ENCODE results near the gene LINC00305.

The LINC00305 gene

DNA sequence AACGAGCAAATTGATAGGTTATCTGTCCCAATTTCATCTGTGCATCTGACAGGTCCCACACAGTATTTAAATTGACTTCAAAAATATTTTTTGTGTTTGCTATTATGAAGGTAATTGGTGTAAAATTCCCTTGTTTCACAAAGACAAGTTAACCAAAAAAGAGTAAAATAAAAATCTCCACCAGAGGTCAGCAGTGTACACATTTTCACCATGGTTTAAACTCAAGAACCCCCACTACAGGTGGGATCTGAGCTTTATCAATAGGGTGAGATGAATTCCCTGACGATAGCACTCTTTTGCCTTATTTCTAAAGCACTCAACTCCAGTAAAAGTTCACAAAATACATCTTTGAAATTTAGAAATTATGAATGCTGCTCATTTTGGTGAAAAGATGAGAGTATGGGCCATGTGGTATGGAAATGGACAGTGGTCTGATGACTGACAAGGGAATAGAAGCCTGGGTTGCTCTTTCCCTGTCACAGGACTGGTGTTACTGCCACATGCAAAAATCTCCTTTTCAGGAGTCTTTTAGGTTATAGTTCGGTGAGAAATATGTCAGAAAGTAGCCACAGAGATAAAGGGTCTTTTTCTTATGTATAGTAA lies 111.0 kb downstream of the LINC00305 start:
- DNase-seq (ENCODE audit: extremely low read depth in 1 of 2, low read depth in 1 of 2), result no peak

DNA sequence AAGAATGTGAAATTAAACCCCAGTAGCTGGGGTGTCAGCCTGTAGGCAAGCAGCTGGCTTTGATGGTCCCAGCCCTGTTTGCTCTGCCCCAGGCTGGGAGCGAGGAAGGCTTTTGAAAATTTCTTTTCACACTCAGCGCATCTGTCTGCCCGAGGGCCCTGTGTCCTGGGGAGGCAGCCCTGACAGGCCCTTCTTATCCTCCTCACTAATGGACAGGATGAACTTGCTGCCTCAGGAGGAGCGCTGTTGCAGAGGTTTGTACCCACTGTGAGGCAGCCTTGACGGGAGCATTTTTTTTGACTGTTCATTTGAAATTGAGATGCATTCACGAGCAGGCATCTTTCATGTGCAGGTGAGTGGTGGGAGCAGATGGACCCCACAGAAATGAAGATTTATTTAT lies 116.6 kb downstream of the LINC00305 start:
- no peak for DNase-seq (ENCODE audit: extremely low read depth in 1 of 2, low read depth in 1 of 2)

DNA sequence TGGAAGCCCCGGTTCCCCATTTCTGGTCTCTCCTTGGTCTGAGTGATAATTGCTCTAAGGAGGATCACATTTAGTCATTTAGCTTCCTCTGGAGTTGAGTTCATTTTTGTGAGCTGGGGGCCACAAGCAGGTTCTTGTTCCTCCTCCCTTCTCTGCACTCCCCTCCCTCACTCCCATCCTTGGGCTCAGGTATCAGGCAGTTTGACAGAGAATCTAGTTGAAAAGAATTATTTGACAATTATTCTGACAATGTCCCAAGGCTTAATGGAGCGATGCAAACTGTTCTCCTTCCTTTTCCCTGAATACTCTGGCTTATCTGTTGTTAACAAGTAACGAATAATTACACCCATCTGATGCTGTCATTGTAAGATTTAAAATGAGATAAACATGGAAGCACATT lies 117.5 kb downstream of the LINC00305 start:
- no peak for DNase-seq (ENCODE audit: extremely low read depth in 1 of 2, low read depth in 1 of 2)

Measured in stimulated activated CD8-positive, alpha-beta memory T cell treated with anti-CD3 and anti-CD28 coated beads, Interleukin-7, amount 100 ng/mL, for 48 hours (primary cell).